H9 (cell line): Measurements from ENCODE around the gene NALCN. TPM values are rescaled to one million over a fixed set of nuclear protein-coding genes. Genes with fewer than 3 reads are reported as not detected.

Experiments used
- DNase-seq: peaks from one replicate; pipeline ENCODE4 v3.0.0-alpha.2; 2017
- H2AFZ ChIP-seq: one replicate; pipeline ENCODE4 v1.6.1; 2013; ENCODE audit warnings: mild to moderate bottlenecking, low read length, control low read depth, moderate library complexity
- H2AK5ac ChIP-seq: 2 replicates; pipeline ENCODE4 v1.6.1; 2013; ENCODE audit warnings: low read length, control low read depth, mixed read lengths; ENCODE audit not compliant: insufficient read length
- H2BK120ac ChIP-seq: one replicate; pipeline ENCODE4 v1.6.1; 2013; ENCODE audit warnings: low read depth, mild to moderate bottlenecking, low read length, control low read depth, inconsistent platforms; ENCODE audit not compliant: poor library complexity, severe bottlenecking
- H2BK12ac ChIP-seq: 2 replicates; pipeline ENCODE4 v1.6.1; 2013; ENCODE audit warnings: low read length, control low read depth, mixed read lengths, low read depth; ENCODE audit not compliant: insufficient read length
- H2BK15ac ChIP-seq: 2 replicates; pipeline ENCODE4 v1.6.1; 2013; ENCODE audit warnings: low read depth, low read length, control low read depth
- H2BK20ac ChIP-seq: one replicate; pipeline ENCODE4 v1.6.1; 2013; ENCODE audit warnings: low read depth, mild to moderate bottlenecking, low read length, control low read depth, inconsistent platforms; ENCODE audit not compliant: poor library complexity, severe bottlenecking
- H2BK5ac ChIP-seq: 2 replicates; pipeline ENCODE4 v1.6.1; 2013; ENCODE audit warnings: low read length, control low read depth, mixed read lengths; ENCODE audit not compliant: insufficient read length
- H3K14ac ChIP-seq: 2 replicates; pipeline ENCODE4 v1.6.1; 2013; ENCODE audit warnings: low read length, control low read depth; ENCODE audit not compliant: insufficient read depth
- H3K18ac ChIP-seq: 2 replicates; pipeline ENCODE4 v1.6.1; 2013; ENCODE audit warnings: low read depth, mild to moderate bottlenecking, mixed read lengths, low read length, control low read depth; ENCODE audit not compliant: insufficient read length
- H3K23ac ChIP-seq: 2 replicates; pipeline ENCODE4 v1.6.1; 2013; ENCODE audit warnings: low read length, control low read depth, mixed read lengths, low read depth; ENCODE audit not compliant: insufficient read length
- H3K23me2 ChIP-seq: 2 replicates; pipeline ENCODE4 v1.6.1; 2013; ENCODE audit warnings: low read depth, mild to moderate bottlenecking, mixed read lengths, low read length, control low read depth; ENCODE audit not compliant: insufficient read length, poor library complexity, severe bottlenecking
- H3K27ac ChIP-seq: 2 replicates; pipeline ENCODE4 v1.5.1; 2013; ENCODE audit warnings: low read length, control low read depth, mixed read lengths, low read depth; ENCODE audit not compliant: insufficient read length
- H3K27me3 ChIP-seq: 2 replicates; pipeline ENCODE4 v1.6.1; 2013; ENCODE audit warnings: low read length, control low read depth, inconsistent platforms; ENCODE audit not compliant: insufficient read depth
- H3K4ac ChIP-seq: 2 replicates; pipeline ENCODE4 v1.6.1; 2013; ENCODE audit warnings: low read depth, mild to moderate bottlenecking, control low read depth, inconsistent platforms, low read length, moderate library complexity
- H3K4me1 ChIP-seq: 2 replicates; pipeline ENCODE4 v1.6.1; 2013; ENCODE audit warnings: low read length, control low read depth, inconsistent platforms; ENCODE audit not compliant: insufficient read depth
- H3K4me2 ChIP-seq: 2 replicates; pipeline ENCODE4 v1.6.1; 2013; ENCODE audit warnings: low read length, control low read depth, mixed read lengths; ENCODE audit not compliant: insufficient read length, insufficient read depth
- H3K56ac ChIP-seq: 2 replicates; pipeline ENCODE4 v1.6.1; 2013; ENCODE audit warnings: low read depth, mild to moderate bottlenecking, mixed read lengths, low read length, control low read depth; ENCODE audit not compliant: insufficient read length
- H3K79me1 ChIP-seq: 2 replicates; pipeline ENCODE4 v1.6.1; 2013; ENCODE audit warnings: low read depth, mild to moderate bottlenecking, moderate library complexity, low read length, control low read depth, inconsistent platforms; ENCODE audit not compliant: insufficient read depth, poor library complexity, severe bottlenecking
- H3K79me2 ChIP-seq: 2 replicates; pipeline ENCODE4 v1.6.1; 2013; ENCODE audit warnings: low read length, control low read depth, inconsistent platforms; ENCODE audit not compliant: insufficient read depth
- H3K9ac ChIP-seq: 2 replicates; pipeline ENCODE4 v1.6.1; 2013; ENCODE audit warnings: low read length, control low read depth, mixed read lengths; ENCODE audit not compliant: insufficient read length; ENCODE audit errors: extremely low read depth
- H3K9me3 ChIP-seq: one replicate; pipeline ENCODE4 v1.6.1; 2013; ENCODE audit warnings: low read depth, low read length, inconsistent platforms; ENCODE audit not compliant: control insufficient read depth
- H3T11ph ChIP-seq: one replicate; pipeline ENCODE4 v1.6.1; 2013; ENCODE audit warnings: mild to moderate bottlenecking, low read length, control low read depth, inconsistent platforms
- H4K20me1 ChIP-seq: one replicate; pipeline ENCODE4 v1.6.1; 2013; ENCODE audit not compliant: control insufficient read depth, insufficient read length, insufficient read depth
- H4K5ac ChIP-seq: 2 replicates; pipeline ENCODE4 v1.6.1; 2013; ENCODE audit warnings: low read depth, mild to moderate bottlenecking, mixed read lengths, low read length, control low read depth; ENCODE audit not compliant: insufficient read length
- H4K8ac ChIP-seq: replicated peaks from 2 replicates; pipeline ENCODE4 v1.6.1; 2013; ENCODE audit warnings: low read length, control low read depth, mixed read lengths, low read depth; ENCODE audit not compliant: insufficient read length
- H4K91ac ChIP-seq: 2 replicates; pipeline ENCODE4 v1.6.1; 2013; ENCODE audit warnings: low read depth, mild to moderate bottlenecking, moderate library complexity, mixed read lengths, low read length, control low read depth; ENCODE audit not compliant: insufficient read length
- H3K27ac Mint-ChIP-seq, 3 experiments: 2 replicates in 2 of 3; 3 replicates in 1 of 3; pipeline ENCODE4 v1.8.0; 2020 to 2021; ENCODE audit warnings: mixed read lengths in 3 of 3, mild to moderate bottlenecking in 1 of 3, moderate library complexity in 1 of 3
- H3K27me3 Mint-ChIP-seq: 2 replicates; pipeline ENCODE4 v1.8.0; 2021; ENCODE audit warnings: low read depth, mild to moderate bottlenecking, moderate library complexity, mixed read lengths
- H3K36me3 Mint-ChIP-seq, 3 experiments: 2 replicates in 2 of 3; 3 replicates in 1 of 3; pipeline ENCODE4 v1.8.0; 2020 to 2021; ENCODE audit warnings: low read depth in 3 of 3, mixed read lengths in 3 of 3; ENCODE audit not compliant: insufficient read depth in 1 of 3
- H3K4me1 Mint-ChIP-seq, 2 experiments: 2 replicates each; pipeline ENCODE4 v1.8.0; 2020; ENCODE audit warnings: mixed read lengths in 2 of 2
- H3K4me3 Mint-ChIP-seq, 2 experiments: 2 replicates in 1 of 2; 3 replicates in 1 of 2; pipeline ENCODE4 v1.8.0; 2020 to 2021; ENCODE audit warnings: mild to moderate bottlenecking in 2 of 2, mixed read lengths in 2 of 2, moderate library complexity in 1 of 2
- H3K9me3 Mint-ChIP-seq, 2 experiments: 2 replicates in 1 of 2; 3 replicates in 1 of 2; pipeline ENCODE4 v1.8.0; 2020; ENCODE audit warnings: mild to moderate bottlenecking in 2 of 2, mixed read lengths in 2 of 2, moderate library complexity in 1 of 2
- WGBS: extraction: QIAGEN DNeasy Blood & Tissue Kit; methylation state at CpG from one replicate; pipeline ENCODE4 v1.1.7; 2013; ENCODE audit warnings: missing lambda C conversion rate, low lambda C conversion rate, mixed read lengths; ENCODE audit not compliant: insufficient read length; ENCODE audit errors: extremely low coverage; 5-methylcytosine and 5-hydroxymethylcytosine counted together
- total RNA-seq: library from RNA; stranded (reverse); gene quantifications from 2 replicates; pipeline ENCODE4 v1.2.1, GENCODE V29; 2021
- TF ChIP-seq, protein P1 (sequence below): fragments of 200-600 bp; sonication (generic); conservative IDR thresholded peaks from 3 replicates; pipeline ENCODE4 v1.8.0; 2021; ENCODE audit warnings: antibody characterized with exemption, mild to moderate bottlenecking

The NALCN gene
- total RNA-seq, 1 experiment from 2014 or later, result 0.09 TPM

DNA sequence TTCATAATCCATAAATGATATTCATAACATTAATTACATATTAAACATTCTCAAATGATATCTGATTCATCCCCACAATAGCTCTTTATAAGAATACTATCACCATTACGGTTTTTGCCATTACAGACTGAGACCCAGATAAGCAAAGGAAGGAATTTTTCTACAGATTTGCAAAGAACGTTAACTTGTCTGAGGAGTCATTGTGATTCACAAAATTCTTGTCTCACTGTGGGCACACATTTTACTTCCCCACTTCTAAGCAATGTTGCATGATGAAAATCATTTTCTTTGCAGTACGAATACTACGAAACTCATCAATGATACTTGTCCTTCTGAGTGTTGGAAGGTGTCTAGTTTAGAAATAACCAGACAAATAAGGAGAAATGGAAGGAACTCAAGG lies 70.1 kb downstream of the NALCN start:
- H2BK5ac ChIP-seq, result no peak overlapping the region
- no peak overlapping the region for H2BK12ac ChIP-seq
- no peaks in the 10 kb centered on the region for H3K9me3 ChIP-seq
- DNase-seq, result no peak
- no peak overlapping the region for H2AFZ ChIP-seq
- H3K14ac ChIP-seq, result no peak overlapping the region
- H2BK15ac ChIP-seq, result no peak overlapping the region
- no peak overlapping the region for H3K4me2 ChIP-seq
- no peak overlapping the region for H4K8ac ChIP-seq
- no peak overlapping the region for H2AK5ac ChIP-seq
- H3K4me1 ChIP-seq, result no peaks in the 10 kb centered on the region
- no peak overlapping the region for H3K18ac ChIP-seq
- no peaks in the 10 kb centered on the region for H3K79me1 ChIP-seq
- H3K27ac ChIP-seq, result no peak overlapping the region
- no peak overlapping the region for H3K23ac ChIP-seq
- no peak overlapping the region for H3K4ac ChIP-seq
- no peak overlapping the region for H3T11ph ChIP-seq
- TF ChIP-seq, protein P1, sequence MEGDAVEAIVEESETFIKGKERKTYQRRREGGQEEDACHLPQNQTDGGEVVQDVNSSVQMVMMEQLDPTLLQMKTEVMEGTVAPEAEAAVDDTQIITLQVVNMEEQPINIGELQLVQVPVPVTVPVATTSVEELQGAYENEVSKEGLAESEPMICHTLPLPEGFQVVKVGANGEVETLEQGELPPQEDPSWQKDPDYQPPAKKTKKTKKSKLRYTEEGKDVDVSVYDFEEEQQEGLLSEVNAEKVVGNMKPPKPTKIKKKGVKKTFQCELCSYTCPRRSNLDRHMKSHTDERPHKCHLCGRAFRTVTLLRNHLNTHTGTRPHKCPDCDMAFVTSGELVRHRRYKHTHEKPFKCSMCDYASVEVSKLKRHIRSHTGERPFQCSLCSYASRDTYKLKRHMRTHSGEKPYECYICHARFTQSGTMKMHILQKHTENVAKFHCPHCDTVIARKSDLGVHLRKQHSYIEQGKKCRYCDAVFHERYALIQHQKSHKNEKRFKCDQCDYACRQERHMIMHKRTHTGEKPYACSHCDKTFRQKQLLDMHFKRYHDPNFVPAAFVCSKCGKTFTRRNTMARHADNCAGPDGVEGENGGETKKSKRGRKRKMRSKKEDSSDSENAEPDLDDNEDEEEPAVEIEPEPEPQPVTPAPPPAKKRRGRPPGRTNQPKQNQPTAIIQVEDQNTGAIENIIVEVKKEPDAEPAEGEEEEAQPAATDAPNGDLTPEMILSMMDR, result no peak
- Mint-ChIP-seq H3K36me3 (no peaks in the 10 kb centered on the region), H3K27ac (no peak overlapping the region), H3K4me1 (0 out of 4 replicates have a peak, but pooled peaks cover 0 to 2% of the 10 kb centered on the region in 2 experiments), H3K9me3 (peaks cover 4 to 8% of the 10 kb centered on the region in 2 experiments; a peak in 2 of 5 replicates), H3K4me3 (no peak overlapping the region), H3K27me3 (no peaks in the 10 kb centered on the region)
- no peak overlapping the region for H3K56ac ChIP-seq
- no peaks in the 10 kb centered on the region for H3K23me2 ChIP-seq
- H3K9ac ChIP-seq, result no peak overlapping the region
- H2BK120ac ChIP-seq, result no peak overlapping the region
- H3K79me2 ChIP-seq, result no peaks in the 10 kb centered on the region
- H4K20me1 ChIP-seq, result no peaks in the 10 kb centered on the region
- WGBS, result no CpG with 5 or more reads among the region's 4 CpGs
- H3K27me3 ChIP-seq, result no peaks in the 10 kb centered on the region
- H2BK20ac ChIP-seq, result no peak overlapping the region
- no peak overlapping the region for H4K91ac ChIP-seq
- no peak overlapping the region for H4K5ac ChIP-seq
